Coronary artery (tissue), 2 donors: ENCODE measurements around the gene P2RY6.

Experiments used
- DNase-seq: peaks from one replicate; pipeline ENCODE4 v3.0.0-alpha.2; 2017; ENCODE audit warnings: low spot score
- H3K27ac ChIP-seq, 2 donors: fragments of 200-600 bp; sonication (generic); one replicate each; pipeline ENCODE4 v1.5.1; 2016 to 2019
- H3K4me3 ChIP-seq: fragments of 200-600 bp; sonication (generic); 2 replicates; pipeline ENCODE4 v1.5.1; 2016; ENCODE audit warnings: mild to moderate bottlenecking, moderate library complexity
- CTCF ChIP-seq: fragments of 200-600 bp; sonication (generic); IDR thresholded peaks from one replicate; pipeline ENCODE4 v1.5.1; 2019; ENCODE audit warnings: antibody characterized with exemption

The P2RY6 gene

GRCh38 chr11:73310076-73310475 lies 37.9 kb downstream of the P2RY6 start:
- no peak for DNase-seq
- H3K27ac ChIP-seq = peak overlapping the region; percentile 96 to 99
- peak overlapping the region; percentile 85 for H3K4me3 ChIP-seq
- TF ChIP-seq CTCF = no peak

GRCh38 chr11:73310661-73311393 lies 38.7 kb downstream of the P2RY6 start:
- TF ChIP-seq CTCF = no peak
- no peak for DNase-seq
- peak overlapping the region; percentile 96 to 99 for H3K27ac ChIP-seq
- peak overlapping the region; percentile 85 for H3K4me3 ChIP-seq

GRCh38 chr11:73311394-73311869 lies 39.3 kb downstream of the P2RY6 start:
- H3K4me3 ChIP-seq = peak overlapping the region; percentile 85
- no peak for TF ChIP-seq CTCF
- H3K27ac ChIP-seq = peak overlapping the region; percentile 96 to 99
- DNase-seq = no peak

- Histone ChIP-seq H3K4me3 (peak overlapping the region; percentile 85), H3K27ac (peak overlapping the region; percentile 96 to 99)
- TF ChIP-seq CTCF = no peak
- DNase-seq = no peak
These were observed 39.9 kb downstream of the P2RY6 start for GRCh38 chr11:73312036-73312435.

GRCh38 chr11:73312851-73313327 lies 40.8 kb downstream of the P2RY6 start:
- Histone ChIP-seq H3K4me3 (peak overlapping the region; percentile 85), H3K27ac (peak overlapping the region; percentile 96 to 99)
- DNase-seq = no peak
- TF ChIP-seq CTCF = no peak

GRCh38 chr11:73313652-73314051 lies 41.5 kb downstream of the P2RY6 start:
- peak overlapping the region; percentile 85 for H3K4me3 ChIP-seq
- TF ChIP-seq CTCF = no peak
- peak overlapping the region; percentile 96 to 99 for H3K27ac ChIP-seq
- DNase-seq = no peak
